ENCODE measurements around the gene INCENP.

DNA sequence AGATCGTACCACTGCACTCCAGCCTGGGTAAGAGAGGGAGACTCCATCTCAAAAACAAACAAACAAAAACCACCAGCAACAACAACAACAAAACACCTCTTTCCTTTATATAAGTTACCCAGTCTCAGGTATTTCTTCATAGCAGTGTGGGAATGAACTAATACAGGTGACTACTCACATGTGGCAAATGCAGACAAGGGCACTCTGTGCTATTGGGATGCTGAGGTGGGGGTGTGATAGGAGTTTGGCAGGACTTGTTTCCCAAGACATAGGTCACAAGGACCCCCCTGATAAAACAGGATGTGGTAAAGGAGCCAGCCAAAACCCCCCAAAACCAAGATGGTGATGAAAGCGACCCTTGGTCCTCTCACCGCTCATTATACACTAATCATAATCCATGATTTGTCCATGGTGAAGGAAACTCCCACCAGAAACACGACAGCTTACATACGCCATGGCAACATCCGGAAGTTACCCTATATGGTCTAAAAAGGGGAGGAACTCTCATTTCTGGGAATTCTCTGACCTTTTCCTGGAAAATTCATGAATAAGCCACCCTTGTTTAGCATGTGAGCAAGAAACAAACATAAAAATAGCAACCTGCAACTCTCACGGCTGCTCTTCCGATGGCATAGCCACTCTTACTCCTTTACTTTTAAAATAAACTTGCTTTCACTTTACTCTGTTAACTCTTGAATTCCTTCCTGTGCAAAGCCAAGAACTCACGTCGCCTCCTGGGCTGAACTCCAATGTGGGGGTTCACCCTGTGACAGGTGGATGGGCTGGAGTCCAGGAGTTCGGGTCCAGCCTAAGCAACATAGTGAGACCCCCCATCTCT is 18.8 kb upstream of the INCENP start:
- TF ChIP-seq, protein P1, sequence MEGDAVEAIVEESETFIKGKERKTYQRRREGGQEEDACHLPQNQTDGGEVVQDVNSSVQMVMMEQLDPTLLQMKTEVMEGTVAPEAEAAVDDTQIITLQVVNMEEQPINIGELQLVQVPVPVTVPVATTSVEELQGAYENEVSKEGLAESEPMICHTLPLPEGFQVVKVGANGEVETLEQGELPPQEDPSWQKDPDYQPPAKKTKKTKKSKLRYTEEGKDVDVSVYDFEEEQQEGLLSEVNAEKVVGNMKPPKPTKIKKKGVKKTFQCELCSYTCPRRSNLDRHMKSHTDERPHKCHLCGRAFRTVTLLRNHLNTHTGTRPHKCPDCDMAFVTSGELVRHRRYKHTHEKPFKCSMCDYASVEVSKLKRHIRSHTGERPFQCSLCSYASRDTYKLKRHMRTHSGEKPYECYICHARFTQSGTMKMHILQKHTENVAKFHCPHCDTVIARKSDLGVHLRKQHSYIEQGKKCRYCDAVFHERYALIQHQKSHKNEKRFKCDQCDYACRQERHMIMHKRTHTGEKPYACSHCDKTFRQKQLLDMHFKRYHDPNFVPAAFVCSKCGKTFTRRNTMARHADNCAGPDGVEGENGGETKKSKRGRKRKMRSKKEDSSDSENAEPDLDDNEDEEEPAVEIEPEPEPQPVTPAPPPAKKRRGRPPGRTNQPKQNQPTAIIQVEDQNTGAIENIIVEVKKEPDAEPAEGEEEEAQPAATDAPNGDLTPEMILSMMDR (IDR thresholded peaks at IDR 0.05): no peak
- no peak for TF ChIP-seq POLR2A (IDR thresholded peaks at IDR 0.05)

Data from Peyer's patch (tissue), 4 donors.